HG02571 (cell line): ENCODE results near the gene CHST12.
"Not testable (repeated sequence)": the region's sequence is repeated elsewhere in the genome, so short reads cannot be mapped to it uniquely, and the experiment has no call there.

Source experiments
- ATAC-seq: cut with Tn5 transposase; IDR thresholded peaks from one replicate; pipeline ENCODE4 v1.9.1; 2021; ENCODE audit warnings: mild to moderate bottlenecking, moderate library complexity; ENCODE audit not compliant: unreplicated experiment

Gene CHST12

DNA sequence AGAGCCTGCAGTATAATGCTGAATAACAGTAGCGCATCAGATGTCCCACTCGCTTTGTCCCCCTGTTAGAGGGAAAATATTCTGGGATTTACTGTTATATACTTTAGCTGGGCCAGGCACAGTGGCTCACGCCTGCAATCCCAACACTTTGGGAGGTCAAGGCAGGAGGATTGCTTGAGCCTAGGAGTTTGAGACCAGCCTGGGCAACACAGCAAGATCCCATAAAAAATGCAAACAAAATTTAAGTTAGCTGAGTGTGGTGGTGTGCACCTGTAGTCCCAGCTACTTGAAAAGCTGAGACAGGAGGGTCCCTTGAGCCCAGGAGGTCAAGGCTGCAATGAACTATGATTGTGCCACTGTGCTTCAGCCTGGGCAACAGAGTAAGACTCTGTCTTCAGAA, 50.4 kb downstream of the CHST12 start:
- ATAC-seq, result not testable (repeated sequence)

- no peak for ATAC-seq
Observed at GRCh38 chr7:2459674-2460073, 56.3 kb downstream of the CHST12 start.

DNA sequence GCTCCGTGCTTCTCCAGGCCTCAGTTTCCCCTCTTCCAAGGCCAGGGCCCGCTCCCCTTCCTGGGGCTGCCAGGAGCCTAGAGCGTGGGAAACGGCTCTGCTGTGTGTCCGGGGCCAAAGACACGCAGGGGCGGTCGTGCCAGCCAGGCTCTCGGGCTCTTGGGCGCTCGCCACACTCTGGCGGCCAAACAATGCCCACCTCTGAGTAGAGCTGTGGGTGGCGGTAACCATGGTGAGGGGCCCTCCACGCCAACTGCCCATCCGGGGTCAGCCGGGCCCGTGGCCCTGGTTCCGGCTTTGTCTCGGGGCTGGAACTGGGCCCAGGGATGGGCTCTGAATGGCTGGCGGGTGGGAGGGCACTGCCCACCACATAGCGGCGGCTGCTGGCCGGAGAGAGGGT, 56.8 kb downstream of the CHST12 start:
- ATAC-seq, result no peak

GRCh38 chr7:2460641-2461040, 57.2 kb downstream of the CHST12 start:
- ATAC-seq, result no peak

DNA sequence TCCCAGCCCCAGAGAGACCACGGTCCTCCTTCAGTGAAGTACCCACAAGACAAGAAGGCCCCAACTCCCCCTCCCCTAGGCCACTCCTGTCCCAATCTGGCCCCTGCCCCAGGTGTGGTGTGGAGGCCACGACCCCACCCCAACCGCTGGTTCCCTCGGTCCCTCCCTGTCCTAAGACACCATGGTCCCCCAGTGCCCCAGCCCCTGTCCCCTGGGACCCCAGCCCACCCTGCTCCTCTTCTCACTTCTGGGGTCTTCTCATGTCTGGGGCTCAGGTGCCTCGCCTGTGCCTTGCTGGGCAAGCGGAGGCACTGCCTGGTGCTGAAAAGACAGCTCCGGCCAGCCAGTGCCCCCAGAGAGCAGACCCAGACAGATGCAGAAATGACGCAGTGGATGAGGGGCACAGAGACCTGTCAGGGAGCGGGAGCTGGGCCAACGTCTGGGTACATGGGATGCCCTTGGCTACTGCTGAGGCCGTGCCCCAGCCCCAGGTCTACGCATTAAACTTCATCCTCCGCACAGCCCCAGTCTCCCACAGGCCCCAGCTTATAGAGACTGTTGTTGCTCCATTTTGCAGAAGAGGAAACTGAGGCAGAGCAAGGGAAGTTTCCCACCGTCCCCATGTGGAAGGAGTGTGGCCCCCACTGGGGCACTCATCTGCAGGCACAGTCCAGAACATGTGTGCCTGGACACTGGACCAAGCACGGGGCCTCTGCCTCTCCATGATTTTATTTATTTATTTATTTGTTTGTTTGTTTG, 58.0 kb downstream of the CHST12 start:
- no peak for ATAC-seq

DNA sequence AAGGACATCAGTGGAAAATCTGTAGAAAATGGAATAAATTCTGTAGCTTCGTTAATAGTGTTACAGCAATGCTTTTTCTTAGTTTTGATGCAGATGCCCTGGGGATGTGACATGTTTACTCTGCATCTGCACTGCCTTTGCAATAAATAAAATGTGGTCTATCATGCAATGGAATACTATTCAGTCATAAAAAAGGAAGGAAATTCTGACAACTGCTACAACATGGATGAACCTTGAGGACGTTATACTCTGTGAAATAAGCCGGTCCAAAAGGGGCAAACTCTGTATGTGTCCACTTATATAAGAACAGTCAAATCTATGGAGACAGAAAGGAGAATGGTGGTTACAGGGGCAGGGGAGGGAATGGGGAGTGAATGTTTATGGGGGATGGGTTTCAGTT, 59.3 kb downstream of the CHST12 start:
- no peak for ATAC-seq

- no peak for ATAC-seq
Observed at GRCh38 chr7:2465928-2466327, 62.5 kb downstream of the CHST12 start.

GRCh38 chr7:2466675-2467074, 63.3 kb downstream of the CHST12 start:
- ATAC-seq, result no peak

GRCh38 chr7:2468227-2468626, 64.8 kb downstream of the CHST12 start:
- ATAC-seq, result no peak

DNA sequence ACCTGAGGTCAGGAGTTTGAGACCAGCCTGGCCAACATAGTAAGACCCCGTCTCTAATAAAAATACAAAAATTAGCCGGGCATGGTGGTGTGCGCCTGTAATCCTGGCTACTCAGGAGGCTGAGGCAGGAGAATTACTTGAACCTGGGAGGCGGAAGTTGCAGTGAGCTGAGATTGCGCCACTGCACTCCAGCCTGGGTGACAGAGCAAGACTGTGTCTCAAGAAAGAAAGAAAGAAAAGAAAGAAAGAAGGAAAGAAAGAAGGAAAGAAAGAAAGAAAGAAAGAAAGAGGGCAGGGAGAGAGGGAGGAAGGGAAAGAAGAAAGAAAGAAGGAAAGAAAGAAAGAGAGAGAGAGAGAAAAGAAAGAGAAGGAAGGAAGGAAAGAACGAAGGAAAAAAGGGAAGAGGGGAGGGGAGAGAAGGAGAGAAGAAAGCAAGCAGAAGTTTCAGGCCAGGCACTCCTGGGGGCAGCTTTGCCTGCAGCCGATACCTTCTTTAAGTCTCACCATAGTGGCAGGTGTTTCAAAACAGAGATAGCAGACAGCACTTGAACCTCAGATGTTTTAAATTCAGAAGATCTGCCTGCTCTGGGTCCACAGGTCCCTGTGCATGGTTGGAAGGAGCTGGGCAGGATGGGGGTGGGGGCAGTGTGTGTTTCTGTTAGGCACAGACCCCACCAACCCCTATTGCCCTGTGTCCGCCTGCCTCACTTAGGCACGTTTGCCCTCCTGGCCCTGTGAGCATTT, 66.2 kb downstream of the CHST12 start:
- not testable (repeated sequence) for ATAC-seq

DNA sequence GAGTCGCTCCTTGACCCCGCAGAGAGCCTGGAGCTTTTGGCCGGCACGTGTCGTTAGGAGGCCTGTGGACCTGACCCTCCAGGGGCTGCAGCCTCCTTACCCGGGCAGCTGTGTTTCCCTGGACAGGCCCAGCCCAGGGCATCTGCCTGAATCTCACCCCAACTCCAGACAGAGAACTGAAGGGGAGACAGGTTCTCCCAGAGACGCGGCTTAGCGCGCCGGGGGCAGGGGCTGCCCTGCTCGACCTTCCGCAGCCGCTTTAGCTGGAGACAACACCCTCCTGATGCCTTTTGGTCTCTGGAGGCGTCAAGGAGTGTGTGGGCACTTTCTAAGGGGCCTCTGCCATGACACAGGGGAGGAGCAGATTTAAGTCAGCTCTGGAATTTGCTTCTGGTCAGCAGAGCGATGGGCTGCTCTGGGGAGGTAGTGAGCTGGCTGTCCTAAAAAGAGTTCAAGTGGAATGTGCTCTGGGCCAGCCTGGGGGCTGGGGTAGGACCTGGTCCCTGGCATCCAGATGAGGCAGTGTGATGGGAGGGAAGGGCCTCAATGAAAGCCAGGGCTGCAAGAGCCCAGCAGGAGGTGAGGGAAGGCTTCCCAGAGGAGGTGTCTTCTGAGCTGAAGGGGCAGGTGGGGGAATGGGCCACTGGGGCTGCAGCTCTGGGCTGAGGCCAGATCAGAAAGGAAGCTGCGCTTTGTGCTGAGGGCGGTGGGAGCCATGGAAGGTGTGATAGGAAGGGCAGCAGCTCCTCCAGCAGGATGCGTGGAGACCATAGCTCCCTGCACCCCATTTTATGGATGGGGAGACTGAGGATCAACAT, 67.0 kb downstream of the CHST12 start:
- no peak for ATAC-seq

GRCh38 chr7:2471022-2471329, 67.6 kb downstream of the CHST12 start:
- ATAC-seq, result no peak

- ATAC-seq, result no peak
Observed at GRCh38 chr7:2471396-2471795, 68.0 kb downstream of the CHST12 start.

GRCh38 chr7:2472739-2473138, 69.3 kb downstream of the CHST12 start:
- ATAC-seq, result no peak

DNA sequence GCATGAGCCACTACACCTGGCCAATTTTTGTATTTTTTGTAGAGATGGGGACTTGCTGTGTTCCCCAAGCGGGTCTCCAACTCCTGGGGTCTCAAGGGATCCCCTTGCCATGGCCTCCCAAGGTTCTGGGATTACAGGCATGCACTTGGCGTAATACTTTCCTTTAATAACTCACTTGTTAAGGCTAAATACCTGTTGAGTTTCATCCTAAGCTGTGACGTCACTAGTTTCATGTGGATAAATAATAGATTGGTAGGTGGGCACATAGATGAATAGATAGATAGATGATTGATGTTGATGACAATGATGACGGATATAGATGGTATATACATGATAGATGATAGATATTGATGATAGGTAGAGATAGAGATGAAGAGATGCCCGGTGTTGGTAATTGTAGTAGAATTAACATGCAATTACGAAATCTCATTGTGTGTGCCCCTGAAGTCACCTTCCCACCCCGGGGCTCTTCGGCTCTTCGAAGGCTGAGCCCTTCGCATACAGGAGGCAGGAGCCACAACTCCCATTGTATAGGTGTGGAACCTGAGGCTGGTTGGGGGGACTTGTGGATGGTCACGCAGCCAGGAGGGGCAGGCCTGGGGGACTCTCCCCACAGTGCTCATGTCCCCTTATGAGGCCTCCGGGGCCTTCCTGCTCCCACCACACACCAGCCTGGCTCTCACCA, 70.2 kb downstream of the CHST12 start:
- no peak for ATAC-seq

DNA sequence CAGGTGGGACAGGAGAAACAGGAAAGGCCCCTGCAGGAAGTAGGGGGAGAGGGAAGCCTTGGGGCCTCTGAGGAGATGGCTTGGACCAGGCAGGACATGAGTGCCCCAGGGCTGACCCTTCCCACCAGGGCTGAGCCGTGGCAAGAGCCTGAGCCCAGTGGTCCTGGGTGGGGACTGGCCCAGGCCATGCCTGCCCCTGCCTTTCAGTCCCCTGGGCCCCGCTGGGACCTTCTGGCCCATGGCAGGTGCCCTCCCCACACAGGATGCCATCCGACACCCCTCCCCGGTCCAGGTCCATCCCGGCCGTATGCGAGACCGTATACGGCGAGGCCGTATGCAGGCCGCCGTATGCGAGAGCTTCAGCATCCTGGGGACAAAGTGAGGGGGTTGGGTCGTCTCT, 70.8 kb downstream of the CHST12 start:
- ATAC-seq, result no peak

GRCh38 chr7:2474813-2475677, 71.6 kb downstream of the CHST12 start:
- no peak for ATAC-seq

GRCh38 chr7:2475678-2476015, 72.2 kb downstream of the CHST12 start:
- ATAC-seq, result no peak

GRCh38 chr7:2476298-2476697, 72.9 kb downstream of the CHST12 start, which contains the start of gene GRIFIN:
TSS of gene GRIFIN (minus strand) at chr7:2476398. CDS start at chr7:2476383, 15 bp downstream.
- ATAC-seq, result no peak

- ATAC-seq, result no peak
Observed at GRCh38 chr7:2476776-2477446, 73.5 kb downstream of the CHST12 start.
